ENCODE measurements around the gene KRTAP4-9. TPM values are rescaled to one million over a fixed set of nuclear protein-coding genes. Genes with fewer than 3 reads are reported as not detected.
"Not testable (repeated sequence)": the region's sequence is repeated elsewhere in the genome, so short reads cannot be mapped to it uniquely, and the experiment has no call there.

The KRTAP4-9 gene
- polyA plus RNA-seq, 1 donor from 2014 or later, result not detected

DNA sequence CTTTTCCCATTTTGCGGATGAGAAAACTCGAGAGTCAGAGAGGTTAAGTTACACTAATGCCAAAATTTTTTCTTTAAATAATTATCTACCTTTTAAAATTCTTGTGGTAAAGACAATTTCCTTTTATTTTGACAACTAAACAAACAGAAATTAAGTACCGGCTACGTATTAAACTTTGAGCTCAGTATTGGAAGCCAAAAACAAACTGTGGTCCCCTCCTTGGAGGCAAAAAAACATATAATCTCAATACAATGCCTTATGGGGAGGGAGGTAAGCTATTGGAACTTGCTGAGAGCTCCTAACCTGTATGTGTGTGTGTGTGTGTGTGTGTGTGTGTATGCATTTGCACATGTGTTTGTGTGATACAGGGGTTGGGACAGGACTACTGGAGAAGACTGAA, 41.7 kb upstream of the KRTAP4-9 start:
- Histone ChIP-seq H3K9me3 (ENCODE audit: low read length) (no peaks in the 10 kb centered on the region), H3K36me3 (ENCODE audit: insufficient read depth, low read length) (no peaks in the 10 kb centered on the region), H3K4me3 (ENCODE audit: low read length) (no peak overlapping the region), H3F3A (ENCODE audit: insufficient read depth, low read length, poor library complexity, severe bottlenecking) (no peaks in the 10 kb centered on the region), H3K4me2 (ENCODE audit: low read length) (no peak overlapping the region), H4K20me1 (ENCODE audit: insufficient read depth) (no peaks in the 10 kb centered on the region), H3K9ac (ENCODE audit: low read length) (no peak overlapping the region), H3K27ac (ENCODE audit: low read length) (no peak overlapping the region), H3K9me2 (ENCODE audit: insufficient read depth, low read length) (no peaks in the 10 kb centered on the region), H3K27me3 (ENCODE audit: insufficient read depth, low read depth, low read length) (no peaks in the 10 kb centered on the region), H2AFZ (ENCODE audit: low read depth, low read length) (no peak overlapping the region), H3K79me2 (replicated peaks; ENCODE audit: insufficient read depth, low read length) (no peaks in the 10 kb centered on the region)
- TF ChIP-seq EP300 (conservative IDR thresholded peaks at IDR 0.05; ENCODE audit: poor library complexity, severe bottlenecking), result no peak
- TF ChIP-seq, protein P1, sequence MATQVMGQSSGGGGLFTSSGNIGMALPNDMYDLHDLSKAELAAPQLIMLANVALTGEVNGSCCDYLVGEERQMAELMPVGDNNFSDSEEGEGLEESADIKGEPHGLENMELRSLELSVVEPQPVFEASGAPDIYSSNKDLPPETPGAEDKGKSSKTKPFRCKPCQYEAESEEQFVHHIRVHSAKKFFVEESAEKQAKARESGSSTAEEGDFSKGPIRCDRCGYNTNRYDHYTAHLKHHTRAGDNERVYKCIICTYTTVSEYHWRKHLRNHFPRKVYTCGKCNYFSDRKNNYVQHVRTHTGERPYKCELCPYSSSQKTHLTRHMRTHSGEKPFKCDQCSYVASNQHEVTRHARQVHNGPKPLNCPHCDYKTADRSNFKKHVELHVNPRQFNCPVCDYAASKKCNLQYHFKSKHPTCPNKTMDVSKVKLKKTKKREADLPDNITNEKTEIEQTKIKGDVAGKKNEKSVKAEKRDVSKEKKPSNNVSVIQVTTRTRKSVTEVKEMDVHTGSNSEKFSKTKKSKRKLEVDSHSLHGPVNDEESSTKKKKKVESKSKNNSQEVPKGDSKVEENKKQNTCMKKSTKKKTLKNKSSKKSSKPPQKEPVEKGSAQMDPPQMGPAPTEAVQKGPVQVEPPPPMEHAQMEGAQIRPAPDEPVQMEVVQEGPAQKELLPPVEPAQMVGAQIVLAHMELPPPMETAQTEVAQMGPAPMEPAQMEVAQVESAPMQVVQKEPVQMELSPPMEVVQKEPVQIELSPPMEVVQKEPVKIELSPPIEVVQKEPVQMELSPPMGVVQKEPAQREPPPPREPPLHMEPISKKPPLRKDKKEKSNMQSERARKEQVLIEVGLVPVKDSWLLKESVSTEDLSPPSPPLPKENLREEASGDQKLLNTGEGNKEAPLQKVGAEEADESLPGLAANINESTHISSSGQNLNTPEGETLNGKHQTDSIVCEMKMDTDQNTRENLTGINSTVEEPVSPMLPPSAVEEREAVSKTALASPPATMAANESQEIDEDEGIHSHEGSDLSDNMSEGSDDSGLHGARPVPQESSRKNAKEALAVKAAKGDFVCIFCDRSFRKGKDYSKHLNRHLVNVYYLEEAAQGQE (IDR thresholded peaks at IDR 0.05; ENCODE audit: borderline replicate concordance), result no peak
- no peak for TF ChIP-seq SMC3 (conservative IDR thresholded peaks at IDR 0.05; ENCODE audit: poor library complexity)
- TF ChIP-seq, protein P2, sequence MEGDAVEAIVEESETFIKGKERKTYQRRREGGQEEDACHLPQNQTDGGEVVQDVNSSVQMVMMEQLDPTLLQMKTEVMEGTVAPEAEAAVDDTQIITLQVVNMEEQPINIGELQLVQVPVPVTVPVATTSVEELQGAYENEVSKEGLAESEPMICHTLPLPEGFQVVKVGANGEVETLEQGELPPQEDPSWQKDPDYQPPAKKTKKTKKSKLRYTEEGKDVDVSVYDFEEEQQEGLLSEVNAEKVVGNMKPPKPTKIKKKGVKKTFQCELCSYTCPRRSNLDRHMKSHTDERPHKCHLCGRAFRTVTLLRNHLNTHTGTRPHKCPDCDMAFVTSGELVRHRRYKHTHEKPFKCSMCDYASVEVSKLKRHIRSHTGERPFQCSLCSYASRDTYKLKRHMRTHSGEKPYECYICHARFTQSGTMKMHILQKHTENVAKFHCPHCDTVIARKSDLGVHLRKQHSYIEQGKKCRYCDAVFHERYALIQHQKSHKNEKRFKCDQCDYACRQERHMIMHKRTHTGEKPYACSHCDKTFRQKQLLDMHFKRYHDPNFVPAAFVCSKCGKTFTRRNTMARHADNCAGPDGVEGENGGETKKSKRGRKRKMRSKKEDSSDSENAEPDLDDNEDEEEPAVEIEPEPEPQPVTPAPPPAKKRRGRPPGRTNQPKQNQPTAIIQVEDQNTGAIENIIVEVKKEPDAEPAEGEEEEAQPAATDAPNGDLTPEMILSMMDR (IDR thresholded peaks at IDR 0.05; ENCODE audit: poor library complexity, severe bottlenecking), result no peak
- no peak for TF ChIP-seq RAD21 (conservative IDR thresholded peaks at IDR 0.05)

DNA sequence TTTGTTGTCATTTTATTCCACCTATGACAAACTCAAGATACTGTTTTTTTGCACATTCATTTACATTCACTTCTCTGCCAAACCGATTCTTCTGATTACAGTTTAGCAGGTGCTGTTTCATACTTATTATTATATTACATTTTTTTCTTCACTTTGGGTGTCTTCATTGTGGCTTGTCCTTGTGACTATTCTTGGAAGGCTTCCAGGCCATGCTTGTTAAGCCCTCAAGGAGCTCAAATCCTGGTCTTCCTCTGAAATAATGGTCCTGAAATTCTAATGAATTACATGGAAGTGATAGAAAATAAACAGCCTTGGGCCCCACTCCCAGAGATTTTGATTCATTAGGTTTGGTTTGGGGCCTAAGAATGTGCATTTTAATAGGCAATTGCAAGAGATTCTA, 40.9 kb upstream of the KRTAP4-9 start:
- H2AFZ ChIP-seq (ENCODE audit: low read depth, low read length), result no peak overlapping the region
- no peak for TF ChIP-seq EZH2 (IDR thresholded peaks at IDR 0.05; ENCODE audit: borderline replicate concordance, insufficient read depth, low read length, poor library complexity, severe bottlenecking)
- no peak for TF ChIP-seq MXI1 (conservative IDR thresholded peaks at IDR 0.05; ENCODE audit: poor library complexity, severe bottlenecking)
- TF ChIP-seq, protein P2 (IDR thresholded peaks at IDR 0.05; ENCODE audit: poor library complexity, severe bottlenecking), result no peak
- no peak overlapping the region for H3K9ac ChIP-seq (ENCODE audit: low read length)
- no peaks in the 10 kb centered on the region for H3K9me2 ChIP-seq (ENCODE audit: insufficient read depth, low read length)
- H3K4me3 ChIP-seq (ENCODE audit: low read length), result no peak overlapping the region
- H3K27ac ChIP-seq (ENCODE audit: low read length), result no peak overlapping the region
- H3K9me3 ChIP-seq (ENCODE audit: low read length), result no peaks in the 10 kb centered on the region
- no peaks in the 10 kb centered on the region for H3K27me3 ChIP-seq (ENCODE audit: insufficient read depth, low read depth, low read length)
- H3F3A ChIP-seq (ENCODE audit: insufficient read depth, low read length, poor library complexity, severe bottlenecking), result no peaks in the 10 kb centered on the region
- H4K20me1 ChIP-seq (ENCODE audit: insufficient read depth), result no peaks in the 10 kb centered on the region
- no peaks in the 10 kb centered on the region for H3K36me3 ChIP-seq (ENCODE audit: insufficient read depth, low read length)
- H3K4me2 ChIP-seq (ENCODE audit: low read length), result no peak overlapping the region
- H3K79me2 ChIP-seq (replicated peaks; ENCODE audit: insufficient read depth, low read length), result no peaks in the 10 kb centered on the region

DNA sequence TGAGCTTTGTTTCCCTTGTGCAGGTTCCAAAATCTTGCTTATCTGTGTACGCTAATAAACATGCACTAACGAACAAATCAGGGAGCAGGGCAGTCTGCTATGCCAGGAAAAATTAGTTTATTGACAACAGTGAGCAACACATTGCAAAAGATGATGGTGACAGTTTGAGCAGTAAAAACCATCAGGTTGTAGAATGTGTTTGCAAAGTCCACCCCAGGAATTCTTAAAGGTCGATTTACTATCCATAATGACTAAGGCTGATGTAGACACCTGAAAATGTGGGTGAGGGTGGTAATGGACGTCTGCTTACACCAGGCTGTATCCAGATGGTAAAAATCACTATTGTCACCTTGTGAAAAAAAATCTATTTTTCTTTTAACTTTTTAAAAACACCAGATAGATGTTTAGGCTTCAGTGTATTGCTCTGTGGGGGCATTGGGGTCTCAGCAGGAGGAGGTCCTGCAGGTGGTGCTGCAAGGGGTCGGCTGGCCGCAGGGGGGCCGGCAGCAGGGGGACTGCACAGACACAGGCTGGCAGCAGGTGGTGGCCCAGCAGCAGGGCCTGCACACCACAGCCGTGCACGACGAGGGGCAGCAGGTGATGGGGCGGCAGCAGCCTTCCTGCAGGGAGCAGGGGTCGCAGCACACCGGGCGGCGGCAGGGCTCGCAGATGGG, 40.0 kb upstream of the KRTAP4-9 start:
- not testable (repeated sequence) for H2AFZ ChIP-seq (ENCODE audit: low read depth, low read length); H3K36me3 ChIP-seq (ENCODE audit: insufficient read depth, low read length); H3K9me3 ChIP-seq (ENCODE audit: low read length); H3K9ac ChIP-seq (ENCODE audit: low read length); H3K4me3 ChIP-seq (ENCODE audit: low read length); H4K20me1 ChIP-seq (ENCODE audit: insufficient read depth); H3K4me2 ChIP-seq (ENCODE audit: low read length); H3K27ac ChIP-seq (ENCODE audit: low read length); H3K9me2 ChIP-seq (ENCODE audit: insufficient read depth, low read length); H3K27me3 ChIP-seq (ENCODE audit: insufficient read depth, low read depth, low read length); H3K79me2 ChIP-seq (replicated peaks; ENCODE audit: insufficient read depth, low read length); H3F3A ChIP-seq (ENCODE audit: insufficient read depth, low read length, poor library complexity, severe bottlenecking)

All from neural cell (in vitro differentiated cells).